KG1 (cell line): ENCODE data around the gene F10.

ENCODE experiments used
- DNase-seq: peaks from one replicate; lab custom pipeline; 2025; lab: John Stamatoyannopoulos, UW

The F10 gene

DNA sequence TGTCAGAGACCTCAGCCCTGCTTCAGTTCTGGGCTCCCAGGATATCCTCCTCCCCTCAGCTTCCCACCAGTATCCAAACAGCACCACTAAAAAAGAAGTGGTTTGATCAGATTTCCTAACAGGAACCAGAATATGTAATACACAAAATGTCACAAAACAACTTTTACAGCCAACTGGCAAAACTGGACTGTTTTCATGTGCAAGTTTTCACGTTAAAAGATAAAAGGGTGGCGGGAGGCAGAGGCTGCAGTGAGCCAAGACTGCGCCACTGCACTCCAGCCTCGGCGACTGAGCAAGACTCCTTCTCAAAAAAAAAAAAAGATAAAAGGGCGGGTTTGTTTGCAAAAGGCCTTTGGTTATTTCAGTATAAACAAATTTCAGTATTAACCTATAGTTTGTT is 72.8 kb downstream of the F10 start:
- no peak for DNase-seq

GRCh38 chr13:113196970-113197737 is 74.6 kb downstream of the F10 start:
- DNase-seq, result no peak
